Common myeloid progenitor, CD34-positive (primary cell): ENCODE data around the gene TSSC4.

Experiments
- CTCF ChIA-PET: fragments of 350-600 bp; sonication (Branson Sonifier 250); formaldehyde crosslinking; loops from one replicate; lab custom pipeline; 2021; ENCODE audit warnings: antibody characterized with exemption; lab: Charles Lee
- POLR2A ChIA-PET: fragments of 350-600 bp; sonication (Branson Sonifier 250); formaldehyde crosslinking; loops from one replicate; lab custom pipeline; 2021; ENCODE audit warnings: antibody characterized with exemption; lab: Charles Lee
- DNase-seq, 3 donors: peaks; one replicate each; pipeline versions ENCODE4 v3.0.0 to v3.0.0-alpha.2; 2013
- H3K27ac ChIP-seq, 2 experiments: 1 replicate in 1 of 2; 2 replicates in 1 of 2; pipeline ENCODE4 v1.7.0; 2013; ENCODE audit warnings: inconsistent platforms in 2 of 2, low read length in 2 of 2, mild to moderate bottlenecking in 2 of 2, low read depth in 1 of 2, moderate library complexity in 1 of 2; ENCODE audit not compliant: severe bottlenecking in 2 of 2, insufficient read depth in 1 of 2, poor library complexity in 1 of 2
- H3K27me3 ChIP-seq, 5 experiments: replicated peaks in 2 of 5; 1 replicate in 3 of 5; 2 replicates in 2 of 5; pipeline versions ENCODE4 v1.6.1 to v1.7.0; 2013; ENCODE audit warnings: low read length in 4 of 5, mild to moderate bottlenecking in 2 of 5, moderate library complexity in 2 of 5, inconsistent platforms in 1 of 5; ENCODE audit not compliant: insufficient read depth in 5 of 5, control insufficient read depth in 4 of 5
- H3K36me3 ChIP-seq, 4 experiments: 1 replicate in 2 of 4; 2 replicates in 2 of 4; pipeline versions ENCODE4 v1.6.1 to v1.7.0; 2013; ENCODE audit warnings: low read length in 3 of 4, control low read depth in 1 of 4, mild to moderate bottlenecking in 1 of 4; ENCODE audit not compliant: control insufficient read depth in 4 of 4, insufficient read depth in 4 of 4
- H3K4me1 ChIP-seq, 4 experiments: 1 replicate in 3 of 4; 2 replicates in 1 of 4; pipeline versions ENCODE4 v1.6.1 to v1.7.1; 2013; ENCODE audit warnings: low read length in 3 of 4, mild to moderate bottlenecking in 3 of 4, control low read depth in 1 of 4, inconsistent platforms in 1 of 4, moderate library complexity in 1 of 4; ENCODE audit not compliant: control insufficient read depth in 4 of 4, insufficient read depth in 4 of 4; ENCODE audit errors: control extremely low read depth in 1 of 4
- H3K4me3 ChIP-seq, 7 experiments: 1 replicate in 4 of 7; 2 replicates in 3 of 7; pipeline versions ENCODE4 v1.5.1 to v1.7.0; 2013; ENCODE audit warnings: mild to moderate bottlenecking in 7 of 7, low read length in 6 of 7, moderate library complexity in 6 of 7, inconsistent platforms in 2 of 7, low read depth in 2 of 7, control low read depth in 1 of 7; ENCODE audit not compliant: insufficient read depth in 4 of 7, control insufficient read depth in 1 of 7; ENCODE audit errors: extremely low read depth in 1 of 7
- H3K9me3 ChIP-seq, 5 experiments: 1 replicate in 4 of 5; 2 replicates in 1 of 5; pipeline versions ENCODE4 v1.6.1 to v1.7.1; 2013; ENCODE audit warnings: low read length in 4 of 5, mild to moderate bottlenecking in 2 of 5, inconsistent platforms in 1 of 5, low read depth in 1 of 5, moderate library complexity in 1 of 5; ENCODE audit not compliant: control insufficient read depth in 4 of 5, insufficient read depth in 2 of 5; ENCODE audit errors: control extremely low read depth in 1 of 5
- WGBS: methylation state at CpG from one replicate; pipeline ENCODE4 v1.1.5; 2013; ENCODE audit not compliant: insufficient coverage; 5-methylcytosine and 5-hydroxymethylcytosine counted together

Gene TSSC4

GRCh38 chr11:2402890-2403645 is 2.5 kb downstream of the TSSC4 start:
- Histone ChIP-seq H3K4me3 (no peak overlapping the region), H3K27ac (no peak overlapping the region), H3K4me1 (peaks cover 0 to 26% (median 25%) of the 10 kb centered on the region in 4 experiments), H3K27me3 (no peaks in the 10 kb centered on the region), H3K36me3 (peaks cover 2 to 24% (median 17%) of the 10 kb centered on the region in 4 experiments), H3K9me3 (no peaks in the 10 kb centered on the region)
- ChIA-PET CTCF (interaction anchor here (2.4 to 9.9 kb wide), 3 partner anchors 17 to 104 kb away, joined by 6 to 90 read pairs (median 73); partner anchors contain the start of genes C11orf21 and TSPAN32), POLR2A (no interaction called here)
- no peak for DNase-seq
- WGBS: 96% methylated on average over 29 of the region's 31 CpGs

GRCh38 chr11:2404735-2405196 is 4.2 kb downstream of the TSSC4 start:
- Histone ChIP-seq H3K4me3 (no peak overlapping the region), H3K4me1 (peaks cover 0 to 15% (median 13%) of the 10 kb centered on the region in 4 experiments), H3K27ac (no peak overlapping the region), H3K36me3 (peaks cover 2 to 23% (median 14%) of the 10 kb centered on the region in 4 experiments), H3K27me3 (no peaks in the 10 kb centered on the region), H3K9me3 (no peaks in the 10 kb centered on the region)
- 87% methylated on average over 12 of the region's 12 CpGs for WGBS
- POLR2A ChIA-PET: no interaction called here
- no peak for DNase-seq
- CTCF ChIA-PET: interaction anchor here (1.1 to 9.9 kb wide), 3 partner anchors 16 to 100 kb away, joined by 3 to 73 read pairs (median 3); no protein-coding TSS in a partner anchor

GRCh38 chr11:2406451-2406850 is 5.9 kb downstream of the TSSC4 start:
- Histone ChIP-seq H3K4me3 (no peak overlapping the region), H3K9me3 (no peaks in the 10 kb centered on the region), H3K27me3 (no peaks in the 10 kb centered on the region), H3K4me1 (peaks cover 0 to 8% (median 7%) of the 10 kb centered on the region in 4 experiments), H3K36me3 (peaks cover 2 to 23% (median 14%) of the 10 kb centered on the region in 4 experiments), H3K27ac (no peak overlapping the region)
- CTCF ChIA-PET: interaction anchor here (0.8 to 9.9 kb wide), 2 partner anchors 14 to 209 kb away, joined by 3 to 73 read pairs; no protein-coding TSS in a partner anchor
- POLR2A ChIA-PET: no interaction called here
- WGBS: 95% methylated on average over 14 of the region's 14 CpGs
- DNase-seq: no peak

- Histone ChIP-seq H3K9me3 (no peaks in the 10 kb centered on the region), H3K36me3 (peaks cover 2 to 23% (median 13%) of the 10 kb centered on the region in 4 experiments), H3K27ac (no peak overlapping the region), H3K27me3 (no peaks in the 10 kb centered on the region), H3K4me3 (no peak overlapping the region), H3K4me1 (peaks cover 0 to 3% (median 2%) of the 10 kb centered on the region in 4 experiments)
- DNase-seq: no peak
- ChIA-PET CTCF (interaction anchor here (0.8 to 9.9 kb wide), 2 partner anchors 14 to 209 kb away, joined by 3 to 73 read pairs; no protein-coding TSS in a partner anchor), POLR2A (no interaction called here)
- WGBS: 94% methylated on average over 22 of the region's 24 CpGs
Observed at GRCh38 chr11:2406878-2407410, 6.4 kb downstream of the TSSC4 start.

- no peak for DNase-seq
- Histone ChIP-seq H3K36me3 (peaks cover 1 to 6% (median 4%) of the 10 kb centered on the region in 4 experiments), H3K9me3 (no peaks in the 10 kb centered on the region), H3K27ac (no peak overlapping the region), H3K4me1 (peaks cover 0 to 7% (median 0%) of the 10 kb centered on the region in 4 experiments), H3K4me3 (no peak overlapping the region), H3K27me3 (no peaks in the 10 kb centered on the region)
- CTCF ChIA-PET: interaction anchor here (1.0 to 2.8 kb wide), 5 partner anchors 8 to 214 kb away, joined by 3 to 15 read pairs (median 5); partner anchors contain the start of gene TSSC4
- WGBS: 90% methylated on average over 6 of the region's 11 CpGs
- POLR2A ChIA-PET: no interaction called here
Observed at GRCh38 chr11:2408671-2409070, 8.1 kb downstream of the TSSC4 start.

GRCh38 chr11:2409126-2409525 is 8.6 kb downstream of the TSSC4 start:
- CTCF ChIA-PET: interaction anchor here (1.0 to 2.8 kb wide), 5 partner anchors 9 to 214 kb away, joined by 3 to 15 read pairs (median 5); partner anchors contain the start of gene TSSC4
- no peaks in the 10 kb centered on the region for H3K9me3 ChIP-seq
- peaks cover 0 to 2% (median under 1%) of the 10 kb centered on the region in 4 experiments for H3K36me3 ChIP-seq

More at GRCh38 chr11:2409126-2409525, 8.6 kb downstream of the TSSC4 start:
- POLR2A ChIA-PET: no interaction called here
- Histone ChIP-seq H3K27ac (no peak overlapping the region), H3K4me3 (no peak overlapping the region), H3K27me3 (no peaks in the 10 kb centered on the region), H3K4me1 (peaks cover 0 to 9% (median 0%) of the 10 kb centered on the region in 4 experiments)
- WGBS: 96% methylated on average over 8 of the region's 16 CpGs
- no peak for DNase-seq
